Measurements from ENCODE around the gene HNRNPCL2.
"Not testable (repeated sequence)": the region's sequence is repeated elsewhere in the genome, so short reads cannot be mapped to it uniquely, and the experiment has no call there.

The HNRNPCL2 gene

GRCh38 chr1:13116754-13117153, at the start of gene HNRNPCL2:
Gene HNRNPCL2, minus strand, starts transcription at chr1:13116854. Its CDS starts 454 bp downstream, at chr1:13116400.
- not testable (repeated sequence) for DNase-seq

GRCh38 chr1:13165531-13165930, 48.9 kb upstream of the HNRNPCL2 start, which contains the start of gene HNRNPCL4:
Gene HNRNPCL4, minus strand, starts transcription at chr1:13165631. Its CDS starts 164 bp downstream, at chr1:13165467.
- not testable (repeated sequence) for DNase-seq

- DNase-seq, result not testable (repeated sequence)
Measured at GRCh38 chr1:13155909-13156308, 39.3 kb upstream of the HNRNPCL2 start, which contains the start of gene PRAMEF26. Gene PRAMEF26, minus strand, starts transcription at chr1:13156009. Its CDS starts 2,914 bp downstream, at chr1:13153095.

- DNase-seq, result not testable (repeated sequence)
Measured at GRCh38 chr1:13070474-13070873, 46.2 kb downstream of the HNRNPCL2 start, which contains the start of gene PRAMEF25. Gene PRAMEF25, plus strand, starts transcription at chr1:13070774. Its CDS starts 2,920 bp downstream, at chr1:13073694.

All from activated T-cell treated with anti-CD3 and anti-CD28 coated beads, Interleukin-2, amount 50 U/mL, for 48 hours (primary cell).